Activated T-helper 17 cell treated with anti-CD3 and anti-CD28 coated beads, Interleukin-2, amount 50 U/mL, for 72 hours (primary cell): ENCODE measurements around the gene AKAP3. TPM values are rescaled to one million over a fixed set of nuclear protein-coding genes. Genes with fewer than 3 reads are reported as not detected.

ENCODE experiments used
- ATAC-seq: fragments of 150-1000 bp; cut with Tn5 transposase; replicated peaks from 2 replicates; pipeline ENCODE4 v1.10.0; 2021; ENCODE audit warnings: mild to moderate bottlenecking, moderate library complexity
- H3K27ac Mint-ChIP-seq: one replicate; pipeline ENCODE4 v1.8.0; 2022; ENCODE audit warnings: mixed read lengths
- H3K27me3 Mint-ChIP-seq: one replicate; pipeline ENCODE4 v1.8.0; 2022; ENCODE audit warnings: mixed read lengths
- H3K36me3 Mint-ChIP-seq: one replicate; pipeline ENCODE4 v1.8.0; 2022; ENCODE audit warnings: low read depth, mild to moderate bottlenecking, mixed read lengths
- H3K4me1 Mint-ChIP-seq: one replicate; pipeline ENCODE4 v1.8.0; 2022; ENCODE audit warnings: mixed read lengths
- H3K4me3 Mint-ChIP-seq: one replicate; pipeline ENCODE4 v1.8.0; 2022; ENCODE audit warnings: mild to moderate bottlenecking, mixed read lengths
- H3K9me3 Mint-ChIP-seq: one replicate; pipeline ENCODE4 v1.8.0; 2022; ENCODE audit warnings: mixed read lengths
- total RNA-seq, 2 donors: library from RNA; stranded (reverse); gene quantifications; one replicate each; pipeline ENCODE4 v1.2.3, GENCODE V29; 2022

The AKAP3 gene
- 1 to 10 TPM; 1.6 to 1.7 TPM for total RNA-seq

DNA sequence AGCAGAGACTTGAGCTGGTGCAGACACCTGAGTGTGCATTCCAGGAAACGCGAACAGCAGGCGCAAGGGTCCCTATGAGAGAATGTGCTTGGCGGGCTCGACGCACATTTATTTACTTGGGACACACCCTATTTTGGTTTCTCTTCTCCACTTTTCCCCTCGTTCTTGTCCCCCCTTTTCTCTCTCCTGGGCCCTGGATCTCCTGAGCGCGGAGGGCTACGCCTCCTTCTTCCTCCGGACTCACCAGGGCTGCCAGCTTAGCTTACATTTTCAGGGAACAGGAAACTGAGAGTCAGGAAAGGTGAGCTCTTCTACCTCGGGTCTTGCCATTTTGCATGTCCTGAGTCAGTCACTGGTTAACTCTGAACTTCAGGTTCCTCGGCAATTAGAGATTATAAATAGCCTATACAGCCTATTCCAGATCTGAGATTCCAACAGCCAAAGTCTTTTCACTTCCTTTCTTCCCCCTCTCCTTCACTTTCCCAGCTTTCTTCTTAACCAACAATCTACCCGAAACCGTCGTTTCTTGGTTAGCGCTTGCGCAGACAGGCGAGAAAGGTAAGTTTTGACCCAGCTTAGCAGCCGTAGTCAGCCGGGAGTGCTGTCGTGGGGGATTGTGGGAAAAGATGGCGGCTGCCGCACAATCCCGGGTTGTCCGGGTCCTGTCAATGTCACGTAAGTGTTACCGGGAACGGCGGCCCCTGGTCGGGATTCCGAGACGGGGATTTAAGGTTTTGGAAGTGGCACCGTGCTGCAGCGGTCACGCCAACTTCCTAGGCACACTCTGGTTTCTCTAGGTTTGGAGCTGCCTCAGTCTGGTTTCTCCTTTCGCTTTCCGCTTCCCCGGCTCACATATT lies at the start of gene AKAP3, which contains the start of gene NDUFA9:
Gene AKAP3 (minus strand): TSS at position 551 of the 857 bp plus-strand sequence. CDS start 10,855 bp downstream, outside the sequence.
Gene NDUFA9 (plus strand): TSS at position 614 of the 857 bp plus-strand sequence. CDS start 13 bp downstream, at position 627.
- peak within 1 kb of the TSS; percentile 94 for H3K27ac Mint-ChIP-seq
- no peaks in the 10 kb centered on the region for H3K27me3 Mint-ChIP-seq
- H3K4me1 Mint-ChIP-seq, result peaks cover 26% of the 10 kb centered on the region
- no peaks in the 10 kb centered on the region for H3K9me3 Mint-ChIP-seq
- peak; percentile 96 for ATAC-seq
- H3K36me3 Mint-ChIP-seq, result no peaks in the 10 kb centered on the region
- H3K4me3 Mint-ChIP-seq, result peak within 1 kb of the TSS; percentile 100

DNA sequence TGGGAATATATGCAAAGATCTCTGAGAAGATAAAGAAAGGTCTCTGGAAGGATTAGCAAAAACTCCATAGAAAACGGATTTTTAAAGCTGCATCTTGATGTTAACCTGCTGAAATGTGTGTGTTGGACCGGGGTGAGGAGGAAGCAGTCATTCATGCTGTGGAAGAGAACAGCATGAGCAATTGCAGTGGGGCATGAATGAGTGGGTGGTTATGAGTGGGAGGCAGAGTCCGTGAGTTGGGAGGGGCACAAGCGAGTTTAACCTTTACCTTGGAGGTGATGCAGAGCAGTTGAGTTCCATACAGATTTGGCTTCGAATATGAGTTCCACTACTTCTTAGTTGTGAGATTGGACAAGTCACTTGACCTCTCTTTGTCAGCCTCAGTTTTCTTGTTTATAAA lies 41.9 kb upstream of the AKAP3 start:
- Mint-ChIP-seq H3K4me1 (no peaks in the 10 kb centered on the region), H3K9me3 (no peaks in the 10 kb centered on the region), H3K4me3 (no peak overlapping the region), H3K36me3 (peaks cover 69% of the 10 kb centered on the region), H3K27me3 (no peaks in the 10 kb centered on the region), H3K27ac (no peak overlapping the region)
- ATAC-seq, result no peak

DNA sequence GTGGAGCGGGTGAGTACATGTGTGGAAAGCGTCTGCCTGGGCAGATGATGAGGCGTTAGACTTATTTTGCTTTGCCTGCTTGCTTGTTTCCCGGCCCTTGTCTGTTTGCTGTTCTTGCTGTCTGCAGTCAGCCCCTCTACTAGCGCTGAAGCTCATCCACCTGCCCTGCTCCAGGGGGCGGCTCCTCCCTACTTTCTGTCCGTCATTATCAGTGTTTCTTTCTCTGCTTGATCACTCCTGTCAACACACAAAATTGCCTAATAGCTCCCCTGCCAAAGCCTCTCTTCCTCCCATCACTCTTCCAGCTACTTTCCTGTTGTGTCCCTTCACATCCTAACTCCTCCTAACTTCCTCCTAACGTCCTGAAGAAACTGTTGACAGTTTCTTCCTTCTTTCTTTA lies 36.5 kb upstream of the AKAP3 start:
- Mint-ChIP-seq H3K27me3 (no peaks in the 10 kb centered on the region), H3K27ac (no peak overlapping the region), H3K9me3 (no peaks in the 10 kb centered on the region), H3K4me1 (no peaks in the 10 kb centered on the region), H3K4me3 (no peak overlapping the region), H3K36me3 (peaks cover 90% of the 10 kb centered on the region)
- ATAC-seq, result no peak

DNA sequence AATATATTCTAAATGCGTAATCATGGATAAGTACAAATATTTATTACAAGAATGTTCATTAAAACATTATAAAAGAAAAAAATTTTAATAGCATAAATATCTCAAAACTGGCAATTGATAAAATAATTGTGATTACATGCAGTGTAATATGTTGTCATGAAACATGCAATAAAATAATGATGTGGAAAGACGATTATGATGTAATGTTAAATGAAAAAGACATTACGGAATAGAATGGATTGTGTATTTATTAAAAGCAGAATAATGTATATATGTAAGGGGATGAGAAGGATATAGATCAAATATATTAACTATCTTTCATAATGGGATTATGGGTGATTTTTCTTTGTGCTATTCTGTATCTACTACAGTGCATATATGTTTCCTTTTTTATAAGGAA lies 32.9 kb upstream of the AKAP3 start:
- H3K9me3 Mint-ChIP-seq, result no peaks in the 10 kb centered on the region
- no peak for ATAC-seq
- H3K4me1 Mint-ChIP-seq, result no peaks in the 10 kb centered on the region
- no peak overlapping the region for H3K27ac Mint-ChIP-seq
- H3K36me3 Mint-ChIP-seq, result peaks cover 79% of the 10 kb centered on the region
- no peak overlapping the region for H3K4me3 Mint-ChIP-seq
- H3K27me3 Mint-ChIP-seq, result no peaks in the 10 kb centered on the region

DNA sequence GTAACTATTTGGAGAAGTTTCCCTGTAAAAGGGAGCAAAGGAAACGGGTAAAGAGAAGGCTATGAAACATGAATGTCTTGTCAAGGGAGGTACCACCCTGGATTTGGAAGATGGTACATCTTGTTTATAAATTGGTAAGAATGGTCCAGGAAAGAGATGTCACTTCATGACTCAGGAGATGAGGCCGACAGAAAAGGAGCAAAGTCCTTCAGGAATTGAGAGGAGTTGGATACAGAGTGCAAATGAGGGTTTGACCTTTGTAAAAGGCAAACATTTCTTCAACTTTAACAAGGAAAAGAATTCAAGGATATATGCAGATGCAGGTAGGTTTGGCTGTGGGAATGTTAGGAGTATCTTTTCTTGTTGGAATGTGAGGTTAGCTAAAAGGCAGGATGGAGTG lies 30.9 kb upstream of the AKAP3 start:
- Mint-ChIP-seq H3K27me3 (no peaks in the 10 kb centered on the region), H3K4me3 (no peak overlapping the region), H3K9me3 (no peaks in the 10 kb centered on the region), H3K27ac (no peak overlapping the region), H3K4me1 (no peaks in the 10 kb centered on the region), H3K36me3 (peaks cover 58% of the 10 kb centered on the region)
- no peak for ATAC-seq

DNA sequence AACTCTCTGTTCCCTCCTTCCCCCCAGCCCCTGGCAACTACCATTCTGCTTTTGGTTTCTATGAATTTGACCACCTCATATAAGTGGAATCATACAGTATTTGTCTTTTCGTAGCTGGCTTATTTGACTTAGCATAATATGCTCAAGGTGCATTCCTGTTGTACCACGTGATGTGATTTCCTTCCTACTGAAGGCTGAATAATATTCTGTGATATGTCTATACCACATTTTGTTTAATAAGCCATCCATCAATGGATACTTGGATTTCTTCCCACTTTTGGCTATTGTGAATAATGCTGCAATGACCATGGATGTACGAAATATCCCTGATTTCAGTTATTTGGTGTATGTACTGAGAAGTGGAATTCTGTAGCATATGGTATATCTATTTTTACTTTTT lies 16.4 kb upstream of the AKAP3 start:
- no peaks in the 10 kb centered on the region for H3K4me1 Mint-ChIP-seq
- H3K27ac Mint-ChIP-seq, result no peak overlapping the region
- no peaks in the 10 kb centered on the region for H3K27me3 Mint-ChIP-seq
- H3K36me3 Mint-ChIP-seq, result peaks cover 45% of the 10 kb centered on the region
- H3K9me3 Mint-ChIP-seq, result no peaks in the 10 kb centered on the region
- no peak for ATAC-seq
- H3K4me3 Mint-ChIP-seq, result no peak overlapping the region

DNA sequence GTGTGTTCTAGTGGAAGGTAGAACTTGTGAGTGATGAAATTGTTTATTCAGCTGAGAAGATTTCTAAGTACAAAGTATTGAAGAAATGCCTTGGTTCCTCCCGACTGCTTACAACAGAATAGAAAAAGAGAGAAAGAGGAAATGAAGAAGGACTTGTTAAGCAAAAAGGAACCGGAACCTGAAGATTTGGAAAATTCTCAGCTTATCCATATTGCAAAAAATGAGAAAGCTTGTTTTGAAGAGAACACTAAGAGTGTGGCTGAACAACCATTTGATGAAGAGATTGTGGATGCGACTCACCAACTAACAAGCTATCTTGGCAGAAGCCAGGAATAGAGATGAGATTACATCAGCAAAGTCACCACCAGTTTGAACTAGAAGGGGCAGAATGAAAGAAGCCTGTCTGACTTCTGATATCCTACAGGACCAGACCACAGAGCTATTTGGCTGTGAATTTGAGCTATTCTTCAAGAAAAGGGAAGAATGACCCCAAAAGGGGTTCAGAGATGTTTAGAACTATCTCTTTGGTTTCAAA lies 15.2 kb upstream of the AKAP3 start:
- Mint-ChIP-seq H3K36me3 (peaks cover 33% of the 10 kb centered on the region), H3K9me3 (no peaks in the 10 kb centered on the region), H3K4me3 (no peak overlapping the region), H3K27ac (no peak overlapping the region), H3K27me3 (no peaks in the 10 kb centered on the region), H3K4me1 (no peaks in the 10 kb centered on the region)
- ATAC-seq, result no peak

DNA sequence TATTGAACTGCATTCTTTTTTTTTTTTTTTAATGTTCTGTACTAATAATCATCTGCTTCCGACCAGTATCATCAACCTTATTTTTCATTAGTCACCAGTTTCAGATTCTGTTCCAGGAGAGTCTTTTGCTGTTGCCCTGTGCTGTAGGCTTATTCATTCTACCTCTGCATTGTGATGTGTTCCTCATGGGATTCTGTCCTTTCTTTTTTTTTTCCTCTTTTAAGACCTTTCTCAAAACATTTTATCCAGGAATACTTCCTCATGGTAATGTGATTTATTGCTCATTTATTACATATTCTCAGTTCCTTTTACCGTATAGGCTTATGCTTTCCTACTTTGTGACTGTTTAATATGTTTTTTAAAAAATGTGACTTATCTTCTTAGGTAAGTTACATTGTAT lies 4.8 kb upstream of the AKAP3 start:
- H3K27ac Mint-ChIP-seq, result peak overlapping the region; percentile 26
- H3K27me3 Mint-ChIP-seq, result no peaks in the 10 kb centered on the region
- H3K4me3 Mint-ChIP-seq, result no peak overlapping the region
- peaks cover 31% of the 10 kb centered on the region for H3K4me1 Mint-ChIP-seq
- H3K9me3 Mint-ChIP-seq, result no peaks in the 10 kb centered on the region
- no peak for ATAC-seq
- H3K36me3 Mint-ChIP-seq, result peaks cover 44% of the 10 kb centered on the region

DNA sequence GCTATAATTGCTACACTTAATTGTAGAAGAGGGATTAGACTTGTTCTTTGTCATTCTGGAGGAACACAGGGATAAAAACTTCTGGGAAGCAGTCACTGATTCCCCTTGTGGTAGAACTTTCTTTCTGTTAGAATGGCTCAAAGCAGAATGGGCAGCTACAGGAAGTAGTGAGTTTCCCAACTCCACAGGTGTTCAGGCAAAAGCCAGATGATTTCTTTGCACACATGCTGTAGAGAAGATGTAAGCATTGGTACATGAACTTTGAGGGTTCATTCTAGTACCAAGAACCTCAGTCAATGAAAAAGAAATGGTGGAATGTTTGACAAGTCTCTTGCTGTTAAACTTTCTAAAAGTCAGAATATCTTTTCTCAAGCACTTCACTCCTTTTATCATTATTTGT lies 4.4 kb upstream of the AKAP3 start:
- peaks cover 31% of the 10 kb centered on the region for H3K4me1 Mint-ChIP-seq
- no peaks in the 10 kb centered on the region for H3K27me3 Mint-ChIP-seq
- peaks cover 42% of the 10 kb centered on the region for H3K36me3 Mint-ChIP-seq
- ATAC-seq, result no peak
- no peaks in the 10 kb centered on the region for H3K9me3 Mint-ChIP-seq
- H3K27ac Mint-ChIP-seq, result no peak overlapping the region
- no peak overlapping the region for H3K4me3 Mint-ChIP-seq

DNA sequence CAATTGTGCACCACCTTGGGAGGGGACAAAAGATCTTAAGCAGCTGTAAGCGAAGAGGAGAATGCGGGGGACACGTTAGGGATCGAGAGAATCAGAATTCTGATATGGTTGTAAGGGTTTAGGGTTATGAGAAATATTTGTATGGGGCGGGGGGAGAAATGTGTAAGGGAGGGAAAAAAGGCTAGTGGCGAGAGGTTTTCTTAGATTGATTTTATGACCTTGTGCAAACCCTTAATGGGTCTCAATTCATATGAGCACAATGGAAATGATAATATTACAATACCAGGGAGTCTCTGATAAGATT lies 459 bp upstream of the AKAP3 start:
- Mint-ChIP-seq H3K9me3 (no peaks in the 10 kb centered on the region), H3K36me3 (peaks cover 2% of the 10 kb centered on the region), H3K27me3 (no peaks in the 10 kb centered on the region), H3K4me1 (peaks cover 31% of the 10 kb centered on the region), H3K4me3 (peak overlapping the region; percentile 100), H3K27ac (peak overlapping the region; percentile 94)
- no peak for ATAC-seq

DNA sequence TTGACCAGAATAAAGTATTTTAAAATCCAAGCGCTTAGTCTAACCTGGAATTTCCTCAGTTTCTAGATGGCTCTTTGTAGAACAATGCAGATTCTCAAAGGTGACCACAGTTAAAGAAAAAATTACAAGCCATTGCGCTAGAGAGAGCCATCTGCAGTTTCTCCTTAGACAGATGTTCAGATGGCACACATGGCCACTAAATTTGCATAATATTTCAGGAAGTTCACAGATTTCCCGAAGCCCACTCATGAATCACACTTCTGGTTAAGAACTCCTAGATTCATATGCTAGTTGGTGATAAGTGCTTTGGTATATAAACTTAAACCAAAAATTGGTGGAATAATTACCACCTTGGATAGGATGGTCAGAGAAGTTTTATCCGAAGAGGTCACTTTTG lies 749 bp downstream of the AKAP3 start:
- Mint-ChIP-seq H3K4me3 (peak overlapping the region; percentile 100), H3K4me1 (peaks cover 24% of the 10 kb centered on the region), H3K36me3 (no peaks in the 10 kb centered on the region), H3K27me3 (no peaks in the 10 kb centered on the region), H3K9me3 (no peaks in the 10 kb centered on the region), H3K27ac (peak overlapping the region; percentile 94)
- no peak for ATAC-seq

DNA sequence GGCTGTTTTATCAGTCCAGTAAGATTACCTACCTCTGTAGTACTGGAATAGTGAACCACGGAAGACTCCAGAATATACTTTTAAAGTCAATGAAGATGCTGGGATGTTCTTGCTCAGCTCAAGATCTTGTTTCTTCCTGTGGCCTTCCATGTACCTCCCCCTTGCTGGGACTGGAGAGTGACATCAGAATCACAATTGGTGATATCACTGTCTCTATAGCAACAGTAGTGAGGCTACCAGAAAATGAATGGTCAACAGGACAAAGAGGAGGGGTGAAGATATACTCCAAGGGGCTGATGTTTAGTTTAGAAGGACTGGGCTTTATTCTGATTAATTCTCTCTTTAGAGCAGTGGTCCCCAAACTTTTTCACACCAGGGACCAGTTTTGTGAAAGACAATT lies 3.8 kb downstream of the AKAP3 start:
- no peaks in the 10 kb centered on the region for H3K27me3 Mint-ChIP-seq
- no peaks in the 10 kb centered on the region for H3K9me3 Mint-ChIP-seq
- H3K27ac Mint-ChIP-seq, result no peak overlapping the region
- H3K4me3 Mint-ChIP-seq, result no peak overlapping the region
- H3K4me1 Mint-ChIP-seq, result peaks cover 6% of the 10 kb centered on the region
- no peaks in the 10 kb centered on the region for H3K36me3 Mint-ChIP-seq
- ATAC-seq, result no peak

DNA sequence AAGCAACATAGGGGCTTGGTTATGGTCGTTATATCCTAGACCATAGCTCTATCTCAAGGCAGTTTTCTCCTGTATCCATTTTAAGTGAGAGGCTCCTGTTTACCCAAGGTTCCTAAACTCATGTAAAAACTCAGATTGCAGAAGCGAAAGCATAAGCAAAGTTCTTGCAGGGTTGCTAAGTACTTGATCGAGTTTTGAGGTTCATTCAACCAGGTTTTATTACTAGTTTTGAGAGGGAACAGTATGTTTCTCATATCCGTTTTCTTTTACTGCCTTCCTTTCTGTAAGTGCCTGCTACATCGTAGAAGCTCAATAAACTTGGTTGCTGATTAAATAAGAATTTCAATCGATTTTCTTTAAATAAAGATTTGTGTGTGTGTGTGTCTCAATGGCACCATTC lies 5.1 kb downstream of the AKAP3 start:
- no peaks in the 10 kb centered on the region for H3K36me3 Mint-ChIP-seq
- no peak for ATAC-seq
- no peak overlapping the region for H3K27ac Mint-ChIP-seq
- no peaks in the 10 kb centered on the region for H3K9me3 Mint-ChIP-seq
- H3K27me3 Mint-ChIP-seq, result no peaks in the 10 kb centered on the region
- H3K4me1 Mint-ChIP-seq, result no peaks in the 10 kb centered on the region
- H3K4me3 Mint-ChIP-seq, result no peak overlapping the region

DNA sequence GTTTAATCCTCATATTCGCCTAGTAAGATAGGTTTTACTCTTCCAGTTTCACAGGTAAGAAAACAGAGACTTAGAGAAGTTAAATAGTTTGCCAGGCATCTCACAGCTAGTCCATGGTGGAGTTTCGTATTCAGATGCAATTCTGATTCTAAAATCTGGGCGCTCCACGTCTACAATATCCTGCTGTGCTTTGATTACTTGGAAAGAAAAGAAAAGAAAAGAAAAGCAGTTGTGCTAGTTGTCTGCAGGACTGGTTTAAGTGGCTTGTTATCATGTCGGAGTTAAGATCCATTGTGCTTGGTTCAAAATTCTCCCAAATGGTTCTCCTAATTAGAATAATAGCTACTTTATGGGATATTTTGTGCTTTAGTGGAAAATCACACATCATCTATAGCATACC lies 18.6 kb downstream of the AKAP3 start:
- Mint-ChIP-seq H3K4me3 (no peak overlapping the region), H3K36me3 (no peaks in the 10 kb centered on the region), H3K9me3 (no peaks in the 10 kb centered on the region), H3K27ac (no peak overlapping the region), H3K4me1 (no peaks in the 10 kb centered on the region), H3K27me3 (no peaks in the 10 kb centered on the region)
- no peak for ATAC-seq

DNA sequence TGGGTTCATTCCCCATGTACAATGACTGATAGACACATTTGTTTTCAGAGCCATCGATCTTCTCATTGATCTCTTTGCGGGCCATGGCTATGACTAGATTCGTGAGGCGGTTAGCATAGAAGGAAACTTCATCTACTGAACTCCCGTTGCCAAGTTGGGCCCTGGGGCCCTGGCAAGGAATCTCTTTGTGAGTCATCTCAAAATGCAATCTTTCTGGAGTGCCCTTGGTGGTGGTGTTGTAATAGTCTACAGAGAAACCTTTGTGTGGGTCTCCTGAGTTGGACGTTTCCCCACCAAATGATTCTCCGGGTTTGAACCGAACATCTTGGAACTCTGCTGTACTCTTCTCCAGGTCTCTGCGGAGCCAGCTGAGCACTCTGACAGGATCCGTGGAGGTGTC lies 20.4 kb downstream of the AKAP3 start:
- Mint-ChIP-seq H3K4me1 (no peaks in the 10 kb centered on the region), H3K4me3 (no peak overlapping the region), H3K9me3 (no peaks in the 10 kb centered on the region), H3K27me3 (no peaks in the 10 kb centered on the region), H3K36me3 (no peaks in the 10 kb centered on the region), H3K27ac (no peak overlapping the region)
- no peak for ATAC-seq
